Muscle layer of colon (tissue), 2 donors: ENCODE data around the gene DTD1.

Experiments
- H3K27ac ChIP-seq: one replicate; pipeline ENCODE4 v1.7.0; 2013; ENCODE audit warnings: low read depth, mild to moderate bottlenecking, low read length, moderate library complexity
- H3K27me3 ChIP-seq, 2 donors: one replicate each; pipeline ENCODE4 v1.7.0; 2013; ENCODE audit warnings: low read length in 2 of 2, mild to moderate bottlenecking in 2 of 2; ENCODE audit not compliant: insufficient read depth in 2 of 2, control insufficient read depth in 1 of 2
- H3K36me3 ChIP-seq: one replicate; pipeline ENCODE4 v1.7.0; 2013; ENCODE audit warnings: mild to moderate bottlenecking, low read length; ENCODE audit not compliant: insufficient read depth
- H3K4me1 ChIP-seq: one replicate; pipeline ENCODE4 v1.7.0; 2013; ENCODE audit warnings: mild to moderate bottlenecking, low read length; ENCODE audit not compliant: insufficient read depth
- H3K4me3 ChIP-seq, 2 donors: one replicate each; pipeline ENCODE4 v1.7.0; 2013; ENCODE audit warnings: low read length in 2 of 2, low read depth in 1 of 2, mild to moderate bottlenecking in 1 of 2, moderate library complexity in 1 of 2
- H3K9ac ChIP-seq: one replicate; pipeline ENCODE4 v1.7.0; 2013; ENCODE audit warnings: low read length
- H3K9me3 ChIP-seq: one replicate; pipeline ENCODE4 v1.7.0; 2013; ENCODE audit warnings: mild to moderate bottlenecking, low read length
- donor health status: abdominal sarcoma.
- donor health status: Adenocarcinoma of cecum.

The DTD1 gene

DNA sequence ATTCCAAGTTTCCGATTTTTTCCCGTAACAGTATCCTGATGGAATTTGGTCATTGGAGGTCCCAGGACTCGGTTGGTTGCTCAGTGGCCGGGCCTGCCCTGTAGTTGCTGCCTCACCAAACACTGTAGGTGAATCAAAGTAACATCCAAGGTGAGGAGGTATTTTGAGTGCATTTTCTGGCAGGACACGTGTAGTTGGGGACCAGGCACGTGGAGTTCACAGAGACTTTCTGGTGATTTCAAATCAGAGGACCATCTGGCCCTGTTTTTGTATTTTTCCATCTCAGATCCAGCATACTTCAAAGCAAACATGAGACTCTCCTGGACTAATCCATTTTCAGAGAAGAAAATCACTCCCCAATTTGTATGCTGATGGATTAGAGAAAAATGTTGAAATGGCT lies 9.9 kb upstream of the DTD1 start:
- Histone ChIP-seq H3K4me3 (no peak overlapping the region), H3K27me3 (no peaks in the 10 kb centered on the region), H3K4me1 (no peaks in the 10 kb centered on the region), H3K36me3 (no peaks in the 10 kb centered on the region), H3K9ac (no peak overlapping the region), H3K9me3 (no peaks in the 10 kb centered on the region), H3K27ac (no peak overlapping the region)

- no peaks in the 10 kb centered on the region for H3K9me3 ChIP-seq
- H3K4me1 ChIP-seq: no peaks in the 10 kb centered on the region
- H3K27ac ChIP-seq: no peak overlapping the region
- no peak overlapping the region for H3K9ac ChIP-seq
- no peaks in the 10 kb centered on the region for H3K36me3 ChIP-seq
- no peak overlapping the region for H3K4me3 ChIP-seq
- no peaks in the 10 kb centered on the region for H3K27me3 ChIP-seq
Observed at GRCh38 chr20:18578581-18578980, 9.3 kb upstream of the DTD1 start.

DNA sequence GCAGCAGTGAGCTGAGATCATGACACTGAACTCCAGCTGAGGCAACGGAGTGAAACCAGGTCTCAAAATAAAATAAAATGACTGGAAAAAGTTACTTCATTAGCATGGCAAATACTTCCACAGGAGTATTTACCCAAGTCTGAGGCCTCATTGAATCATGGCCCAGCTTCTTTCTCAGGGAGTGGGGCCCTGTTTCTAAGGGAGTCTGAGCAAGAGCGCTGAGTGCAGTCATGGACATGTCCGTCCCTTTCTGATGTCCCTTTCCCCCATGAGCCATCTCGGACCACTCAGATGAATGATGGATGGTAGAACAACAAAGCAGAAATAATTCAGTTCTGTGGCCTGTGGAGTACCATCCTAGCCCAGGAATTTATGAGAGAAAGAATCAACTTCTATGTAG lies 7.8 kb upstream of the DTD1 start:
- Histone ChIP-seq H3K36me3 (no peaks in the 10 kb centered on the region), H3K9me3 (no peaks in the 10 kb centered on the region), H3K27ac (no peak overlapping the region), H3K9ac (no peak overlapping the region), H3K4me1 (no peaks in the 10 kb centered on the region), H3K4me3 (no peak overlapping the region), H3K27me3 (no peaks in the 10 kb centered on the region)

- Histone ChIP-seq H3K9ac (no peak overlapping the region), H3K4me1 (peaks cover 9% of the 10 kb centered on the region), H3K36me3 (no peaks in the 10 kb centered on the region), H3K9me3 (no peaks in the 10 kb centered on the region), H3K27me3 (no peaks in the 10 kb centered on the region), H3K4me3 (no peak overlapping the region), H3K27ac (no peak overlapping the region)
Observed at GRCh38 chr20:18585134-18585533, 2.7 kb upstream of the DTD1 start.

GRCh38 chr20:18588574-18588933 lies 700 bp downstream of the DTD1 start:
- H3K27ac ChIP-seq: peak overlapping the region; percentile 78
- H3K9ac ChIP-seq: peak overlapping the region; percentile 23
- H3K27me3 ChIP-seq: no peaks in the 10 kb centered on the region
- no peaks in the 10 kb centered on the region for H3K36me3 ChIP-seq
- peaks cover 9% of the 10 kb centered on the region for H3K4me1 ChIP-seq
- H3K9me3 ChIP-seq: no peaks in the 10 kb centered on the region
- H3K4me3 ChIP-seq: peak overlapping the region; percentile 90 to 100

- Histone ChIP-seq H3K4me3 (no peak overlapping the region), H3K27me3 (no peaks in the 10 kb centered on the region), H3K9me3 (no peaks in the 10 kb centered on the region), H3K4me1 (peaks cover 9% of the 10 kb centered on the region), H3K36me3 (peaks cover 12% of the 10 kb centered on the region), H3K9ac (no peak overlapping the region), H3K27ac (no peak overlapping the region)
Observed at GRCh38 chr20:18589941-18590674, 2.3 kb downstream of the DTD1 start.

DNA sequence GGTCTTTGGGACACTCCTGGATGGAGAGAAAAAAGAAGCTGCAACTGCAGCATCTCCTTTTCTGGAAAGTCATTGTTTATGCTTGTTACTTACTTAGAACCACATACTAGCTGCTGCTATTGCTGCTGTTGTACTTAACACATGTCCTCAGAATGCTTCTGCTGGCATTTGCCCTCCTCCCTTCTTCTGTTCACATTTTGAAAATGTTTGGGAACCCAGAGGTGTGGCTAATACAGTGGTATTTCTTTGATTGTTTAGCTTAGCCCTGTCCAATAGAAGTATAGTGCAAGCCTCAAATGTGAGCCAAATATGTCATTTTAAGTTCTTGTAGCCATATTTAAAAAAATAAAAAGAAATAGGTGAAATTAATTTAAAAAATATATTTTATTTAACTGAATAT lies 8.4 kb downstream of the DTD1 start:
- Histone ChIP-seq H3K27me3 (no peaks in the 10 kb centered on the region), H3K4me1 (no peaks in the 10 kb centered on the region), H3K36me3 (peaks cover 26% of the 10 kb centered on the region), H3K27ac (no peak overlapping the region), H3K4me3 (no peak overlapping the region), H3K9me3 (no peaks in the 10 kb centered on the region), H3K9ac (no peak overlapping the region)

- H3K4me1 ChIP-seq: no peaks in the 10 kb centered on the region
- H3K36me3 ChIP-seq: peaks cover 6% of the 10 kb centered on the region
- no peak overlapping the region for H3K4me3 ChIP-seq
- H3K27me3 ChIP-seq: no peaks in the 10 kb centered on the region
- H3K9ac ChIP-seq: no peak overlapping the region
- H3K27ac ChIP-seq: no peak overlapping the region
- no peaks in the 10 kb centered on the region for H3K9me3 ChIP-seq
Observed at GRCh38 chr20:18609741-18610140, 21.9 kb downstream of the DTD1 start.

GRCh38 chr20:18611492-18611891 lies 23.6 kb downstream of the DTD1 start:
- Histone ChIP-seq H3K36me3 (peaks cover 6% of the 10 kb centered on the region), H3K9me3 (no peaks in the 10 kb centered on the region), H3K27ac (no peak overlapping the region), H3K9ac (no peak overlapping the region), H3K4me1 (peaks cover 4% of the 10 kb centered on the region), H3K4me3 (no peak overlapping the region), H3K27me3 (no peaks in the 10 kb centered on the region)

DNA sequence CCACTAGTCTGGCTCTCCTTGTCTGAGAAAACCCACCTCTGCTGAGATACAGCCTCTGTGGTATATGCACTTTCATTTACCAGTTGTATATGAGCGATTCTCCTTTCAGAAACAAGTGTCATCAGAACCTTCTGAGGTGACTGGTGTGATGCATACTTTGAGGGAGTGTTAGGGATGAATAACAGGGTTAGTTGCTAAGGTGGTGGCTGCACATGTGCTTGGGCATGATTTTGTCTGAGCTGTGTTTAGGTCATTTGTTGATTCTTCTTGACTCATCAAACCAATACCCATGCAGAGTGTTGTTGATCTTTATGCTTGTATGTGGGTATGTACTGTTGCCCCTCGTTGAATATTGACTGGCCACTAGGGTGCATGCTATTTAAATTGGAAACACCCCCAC lies 25.7 kb downstream of the DTD1 start:
- H3K9me3 ChIP-seq: no peaks in the 10 kb centered on the region
- H3K27me3 ChIP-seq: no peaks in the 10 kb centered on the region
- no peak overlapping the region for H3K27ac ChIP-seq
- H3K36me3 ChIP-seq: peaks cover 6% of the 10 kb centered on the region
- peaks cover 4% of the 10 kb centered on the region for H3K4me1 ChIP-seq
- H3K9ac ChIP-seq: no peak overlapping the region
- H3K4me3 ChIP-seq: no peak overlapping the region

DNA sequence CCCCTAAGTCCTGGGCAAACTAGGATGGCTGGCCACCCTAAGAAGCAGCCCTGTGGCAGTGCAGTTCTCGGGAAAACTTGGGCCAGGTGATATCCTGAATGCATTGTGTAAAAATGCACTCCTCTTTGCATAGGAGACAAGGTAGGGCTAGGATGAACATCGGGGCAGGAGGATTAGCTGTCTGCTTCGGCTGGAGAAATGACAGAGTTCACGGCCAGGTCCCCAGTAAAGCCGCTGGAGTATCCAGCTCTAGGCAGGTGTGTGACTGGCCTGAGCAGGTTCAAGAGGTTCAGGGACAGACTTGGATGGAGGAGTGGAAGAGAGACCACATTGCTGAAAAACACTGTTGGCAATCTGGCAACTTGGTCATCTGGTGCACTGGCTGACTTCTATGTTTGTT lies 26.4 kb downstream of the DTD1 start:
- H3K4me3 ChIP-seq: no peak overlapping the region
- H3K27me3 ChIP-seq: no peaks in the 10 kb centered on the region
- no peak overlapping the region for H3K9ac ChIP-seq
- no peak overlapping the region for H3K27ac ChIP-seq
- no peaks in the 10 kb centered on the region for H3K9me3 ChIP-seq
- H3K36me3 ChIP-seq: peaks cover 6% of the 10 kb centered on the region
- H3K4me1 ChIP-seq: peaks cover 4% of the 10 kb centered on the region

DNA sequence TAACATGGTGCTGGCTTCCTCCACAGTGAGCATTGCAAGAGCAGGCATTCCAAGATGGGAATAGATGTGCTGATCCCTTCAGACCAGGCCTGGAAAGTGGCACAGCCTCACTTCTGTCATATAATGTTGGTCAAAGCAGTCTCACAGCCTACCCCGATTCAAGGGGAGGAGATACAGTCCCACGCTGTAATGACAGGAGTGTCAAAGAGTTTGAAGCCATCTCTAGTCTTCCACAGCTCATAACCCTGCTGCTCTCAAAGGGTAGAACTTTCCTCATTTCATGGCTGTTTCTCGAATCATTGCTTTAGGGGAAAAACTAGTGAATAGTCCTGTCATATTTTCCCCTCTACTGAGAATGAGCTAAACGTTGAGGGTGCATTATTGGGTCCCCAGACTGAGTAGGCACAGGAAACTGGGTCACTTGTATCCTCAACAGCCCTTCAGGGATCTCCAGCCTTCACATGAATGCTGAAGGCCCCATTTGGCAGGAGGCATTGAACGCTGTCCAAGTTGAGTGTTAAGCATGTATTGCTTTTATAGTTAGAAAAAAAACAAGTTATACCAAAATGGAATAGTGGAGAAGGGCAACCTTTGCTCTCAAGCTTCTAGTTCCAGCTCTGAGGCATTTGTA lies 27.3 kb downstream of the DTD1 start:
- no peaks in the 10 kb centered on the region for H3K36me3 ChIP-seq
- no peak overlapping the region for H3K4me3 ChIP-seq
- no peaks in the 10 kb centered on the region for H3K9me3 ChIP-seq
- no peak overlapping the region for H3K27ac ChIP-seq
- peaks cover 4% of the 10 kb centered on the region for H3K4me1 ChIP-seq
- no peaks in the 10 kb centered on the region for H3K27me3 ChIP-seq
- H3K9ac ChIP-seq: no peak overlapping the region
